Measurements from ENCODE around the gene DHFR2. TPM values are rescaled to one million over a fixed set of nuclear protein-coding genes. Genes with fewer than 3 reads are reported as not detected.
"Not testable (repeated sequence)": the region's sequence is repeated elsewhere in the genome, so short reads cannot be mapped to it uniquely, and the experiment has no call there.

Gene DHFR2
- 1 to 10 TPM; 7.7 to 9.6 TPM for total RNA-seq

GRCh38 chr3:94062513-94063404 is at the start of gene DHFR2, which contains the start of gene NSUN3:
Gene DHFR2 (minus strand): TSS chr3:94062916. CDS start chr3:94061511, 1,405 bp downstream.
Gene NSUN3 (plus strand): TSS chr3:94063061. CDS start chr3:94063127, 66 bp downstream.
- H3K4me3 Mint-ChIP-seq: peak within 1 kb of the TSS; percentile 98
- H3K9me3 Mint-ChIP-seq: peaks cover 5% of the 10 kb centered on the region
- peak within 1 kb of the TSS; percentile 100 for H3K27ac Mint-ChIP-seq
- no peaks in the 10 kb centered on the region for H3K27me3 Mint-ChIP-seq
- ATAC-seq (ENCODE audit: low read depth): peak; percentile 92
- H3K4me1 Mint-ChIP-seq: peaks cover 31% of the 10 kb centered on the region
- H3K36me3 Mint-ChIP-seq: peaks cover 41% of the 10 kb centered on the region
- POLR2A ChIA-PET: interaction anchor here (0.7 to 2.4 kb wide), 8 partner anchors 9 to 142 kb away, joined by 3 to 13 read pairs (median 4); partner anchors contain the start of genes ARL13B and PROS1
- peak; percentile 81 for DNase-seq

- Mint-ChIP-seq H3K4me3 (no peak overlapping the region), H3K27me3 (no peaks in the 10 kb centered on the region), H3K4me1 (peaks cover 2% of the 10 kb centered on the region), H3K27ac (no peak overlapping the region), H3K36me3 (peaks cover 8% of the 10 kb centered on the region), H3K9me3 (no peaks in the 10 kb centered on the region)
- no peak for DNase-seq
- no peak for ATAC-seq (ENCODE audit: low read depth)
- POLR2A ChIA-PET: no interaction called here
Observed at GRCh38 chr3:94110854-94111253, 48.1 kb upstream of the DHFR2 start.

- ATAC-seq (ENCODE audit: low read depth); H3K9me3 Mint-ChIP-seq; H3K4me1 Mint-ChIP-seq; POLR2A ChIA-PET; DNase-seq; H3K4me3 Mint-ChIP-seq; H3K36me3 Mint-ChIP-seq; H3K27ac Mint-ChIP-seq; H3K27me3 Mint-ChIP-seq: not testable (repeated sequence)
Observed at GRCh38 chr3:94110232-94110631, 47.5 kb upstream of the DHFR2 start.

GRCh38 chr3:94106268-94106667 is 43.6 kb upstream of the DHFR2 start:
- peaks cover 3% of the 10 kb centered on the region for H3K36me3 Mint-ChIP-seq
- no peaks in the 10 kb centered on the region for H3K9me3 Mint-ChIP-seq
- H3K4me3 Mint-ChIP-seq: no peak overlapping the region
- DNase-seq (no peak), ATAC-seq (ENCODE audit: low read depth) (no peak)
- H3K27me3 Mint-ChIP-seq: no peaks in the 10 kb centered on the region
- H3K27ac Mint-ChIP-seq: no peak overlapping the region
- H3K4me1 Mint-ChIP-seq: no peaks in the 10 kb centered on the region
- POLR2A ChIA-PET: no interaction called here

DNA sequence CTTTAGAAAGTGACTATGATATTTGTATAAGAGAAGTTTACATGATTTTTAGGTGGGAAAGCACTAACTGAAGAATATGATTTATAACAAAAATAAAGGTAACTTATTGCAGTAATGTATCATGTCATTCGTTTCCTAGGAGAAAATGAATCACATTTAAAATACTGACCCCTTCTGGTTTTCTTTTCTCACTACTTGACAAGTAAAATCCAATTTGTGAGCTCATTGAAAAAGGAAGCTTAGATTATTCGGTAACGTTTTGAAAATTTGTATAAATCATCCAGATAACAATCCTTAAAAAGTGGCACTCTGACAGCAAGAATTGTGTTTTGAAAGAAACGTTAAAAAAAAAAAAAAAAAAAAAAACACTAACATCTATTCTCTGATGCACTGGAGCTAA is 39.1 kb upstream of the DHFR2 start:
- peaks cover 3% of the 10 kb centered on the region for H3K36me3 Mint-ChIP-seq
- no peaks in the 10 kb centered on the region for H3K27me3 Mint-ChIP-seq
- POLR2A ChIA-PET: no interaction called here
- no peak overlapping the region for H3K27ac Mint-ChIP-seq
- H3K4me3 Mint-ChIP-seq: no peak overlapping the region
- H3K4me1 Mint-ChIP-seq: peaks cover 4% of the 10 kb centered on the region
- no peak for DNase-seq
- no peaks in the 10 kb centered on the region for H3K9me3 Mint-ChIP-seq
- no peak for ATAC-seq (ENCODE audit: low read depth)

- no peak for DNase-seq
- POLR2A ChIA-PET: no interaction called here
- H3K9me3 Mint-ChIP-seq: no peaks in the 10 kb centered on the region
- no peak for ATAC-seq (ENCODE audit: low read depth)
- H3K36me3 Mint-ChIP-seq: peaks cover 3% of the 10 kb centered on the region
- H3K4me1 Mint-ChIP-seq: peaks cover 4% of the 10 kb centered on the region
- no peak overlapping the region for H3K27ac Mint-ChIP-seq
- no peaks in the 10 kb centered on the region for H3K27me3 Mint-ChIP-seq
- H3K4me3 Mint-ChIP-seq: no peak overlapping the region
Observed at GRCh38 chr3:94099311-94099710, 36.6 kb upstream of the DHFR2 start.

- peaks cover 3% of the 10 kb centered on the region for H3K36me3 Mint-ChIP-seq
Observed at GRCh38 chr3:94098452-94098851, 35.7 kb upstream of the DHFR2 start.

DNA sequence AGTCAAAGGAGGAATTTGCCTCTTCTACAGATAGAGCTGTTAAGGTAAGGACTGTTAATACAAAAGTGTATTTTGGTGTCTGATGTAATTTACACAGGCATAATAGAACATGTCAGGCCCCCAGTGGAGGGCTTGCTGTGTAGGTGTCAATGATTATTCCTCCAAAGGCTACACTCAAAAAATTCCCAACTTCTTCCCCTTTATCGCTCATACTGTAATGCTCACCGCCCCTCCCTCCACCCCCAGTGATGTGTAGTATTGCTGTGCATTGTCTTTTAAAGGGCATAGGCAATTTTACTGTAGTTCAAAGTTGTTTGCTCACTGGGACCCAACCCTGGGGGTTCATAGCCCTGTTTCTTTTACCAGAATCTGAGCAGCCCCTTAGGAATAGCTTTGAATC is 32.4 kb upstream of the DHFR2 start:
- Mint-ChIP-seq H3K4me1 (peaks cover 4% of the 10 kb centered on the region), H3K36me3 (peaks cover 11% of the 10 kb centered on the region), H3K9me3 (no peaks in the 10 kb centered on the region), H3K27ac (no peak overlapping the region), H3K4me3 (no peak overlapping the region), H3K27me3 (no peaks in the 10 kb centered on the region)
- ATAC-seq (ENCODE audit: low read depth): no peak
- DNase-seq: no peak
- POLR2A ChIA-PET: no interaction called here

More at GRCh38 chr3:94098452-94098851, 35.7 kb upstream of the DHFR2 start:
- peaks cover 4% of the 10 kb centered on the region for H3K4me1 Mint-ChIP-seq
- POLR2A ChIA-PET: no interaction called here
- ATAC-seq (ENCODE audit: low read depth): no peak
- no peaks in the 10 kb centered on the region for H3K9me3 Mint-ChIP-seq
- DNase-seq: no peak
- H3K27ac Mint-ChIP-seq: no peak overlapping the region
- H3K27me3 Mint-ChIP-seq: no peaks in the 10 kb centered on the region
- no peak overlapping the region for H3K4me3 Mint-ChIP-seq

- Mint-ChIP-seq H3K9me3 (peaks cover 1% of the 10 kb centered on the region), H3K27ac (no peak overlapping the region), H3K4me1 (peaks cover 2% of the 10 kb centered on the region), H3K4me3 (no peak overlapping the region), H3K27me3 (no peaks in the 10 kb centered on the region), H3K36me3 (peaks cover 24% of the 10 kb centered on the region)
- POLR2A ChIA-PET: no interaction called here
- ATAC-seq (ENCODE audit: low read depth): no peak
- no peak for DNase-seq
Observed at GRCh38 chr3:94093151-94093550, 30.4 kb upstream of the DHFR2 start.

DNA sequence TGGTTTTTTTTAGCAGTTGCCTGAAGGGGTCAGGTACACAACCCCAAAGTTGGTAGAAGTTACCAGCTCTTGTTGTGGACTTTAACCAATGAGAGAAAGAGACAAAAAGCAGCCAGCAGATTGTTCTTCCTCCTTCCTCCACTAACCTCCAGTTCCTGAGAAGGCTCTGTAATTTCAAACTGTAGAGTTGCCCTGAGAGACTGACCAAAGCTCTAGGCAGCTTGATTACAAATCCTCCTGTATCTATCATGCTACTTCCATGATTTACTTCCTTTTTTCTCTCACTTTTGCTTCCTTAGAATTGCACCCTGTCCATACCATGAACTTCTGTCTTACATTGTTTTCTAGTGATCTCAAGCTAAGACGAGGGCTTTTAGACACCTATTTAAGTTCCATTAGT is 29.4 kb upstream of the DHFR2 start:
- ATAC-seq (ENCODE audit: low read depth) (no peak), DNase-seq (no peak)
- POLR2A ChIA-PET: no interaction called here
- Mint-ChIP-seq H3K9me3 (peaks cover 1% of the 10 kb centered on the region), H3K4me3 (no peak overlapping the region), H3K27me3 (no peaks in the 10 kb centered on the region), H3K36me3 (peaks cover 31% of the 10 kb centered on the region), H3K27ac (no peak overlapping the region), H3K4me1 (no peaks in the 10 kb centered on the region)

- Mint-ChIP-seq H3K27ac (peak overlapping the region; percentile 66), H3K36me3 (peaks cover 33% of the 10 kb centered on the region), H3K4me3 (no peak overlapping the region), H3K27me3 (no peaks in the 10 kb centered on the region), H3K4me1 (no peaks in the 10 kb centered on the region), H3K9me3 (peaks cover 1% of the 10 kb centered on the region)
- no peak for ATAC-seq (ENCODE audit: low read depth)
- no peak for DNase-seq
- POLR2A ChIA-PET: no interaction called here
Observed at GRCh38 chr3:94089126-94089525, 26.4 kb upstream of the DHFR2 start.

DNA sequence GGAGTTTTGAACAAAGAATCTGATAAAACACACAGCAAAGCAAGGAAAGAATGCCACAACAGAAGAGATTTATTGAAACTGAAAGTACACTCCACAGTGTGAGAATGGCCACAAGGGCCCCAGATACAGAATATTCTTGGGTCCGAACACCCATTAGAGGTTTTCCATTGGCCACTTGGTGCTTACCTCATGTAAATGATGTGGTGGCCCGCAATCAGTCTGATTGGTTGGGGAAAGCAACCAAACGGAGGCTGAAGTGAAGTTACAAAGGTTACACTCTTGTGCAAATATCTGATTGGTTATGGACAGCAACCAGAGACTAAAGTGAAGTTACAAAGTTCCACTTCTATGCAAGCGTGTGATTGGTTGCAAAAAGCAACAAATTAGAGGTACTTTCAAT is 20.5 kb upstream of the DHFR2 start:
- Mint-ChIP-seq H3K4me3 (peak overlapping the region; percentile 35), H3K4me1 (peaks cover 16% of the 10 kb centered on the region), H3K27me3 (no peaks in the 10 kb centered on the region), H3K27ac (no peak overlapping the region), H3K9me3 (no peaks in the 10 kb centered on the region), H3K36me3 (peaks cover 20% of the 10 kb centered on the region)
- ATAC-seq (ENCODE audit: low read depth) (peak; percentile 74), DNase-seq (no peak)
- POLR2A ChIA-PET: no interaction called here

DNA sequence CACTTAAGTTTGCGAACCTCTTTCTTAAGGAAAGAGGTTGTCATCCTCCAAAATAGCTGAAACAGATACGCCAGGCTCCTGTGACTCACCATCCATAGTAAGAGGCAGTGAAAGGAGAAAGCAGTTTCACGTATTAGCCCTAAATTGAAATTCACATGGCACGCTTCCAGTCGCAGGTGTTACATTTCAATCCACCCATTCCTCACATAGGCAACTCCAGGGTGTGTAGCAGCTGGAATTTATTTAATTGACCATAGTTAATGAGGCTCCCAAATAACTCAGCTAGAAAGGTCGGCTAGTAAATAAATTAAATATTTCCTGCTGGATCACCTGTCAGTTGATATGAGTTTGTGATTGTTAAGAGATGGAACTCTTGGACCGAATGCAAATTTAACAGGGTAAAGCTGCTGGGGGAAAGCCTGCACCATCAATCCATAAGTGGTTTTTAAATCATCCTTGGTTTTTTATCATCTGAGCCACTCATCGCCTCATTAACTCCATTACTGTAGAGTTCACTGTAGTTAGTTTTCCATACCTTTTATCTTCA is 19.7 kb upstream of the DHFR2 start:
- H3K4me1 Mint-ChIP-seq: peaks cover 18% of the 10 kb centered on the region

GRCh38 chr3:94081884-94082283 is 19.2 kb upstream of the DHFR2 start:
- Mint-ChIP-seq H3K4me3 (no peak overlapping the region), H3K9me3 (no peaks in the 10 kb centered on the region), H3K4me1 (peaks cover 18% of the 10 kb centered on the region), H3K27me3 (no peaks in the 10 kb centered on the region), H3K36me3 (peaks cover 15% of the 10 kb centered on the region), H3K27ac (no peak overlapping the region)
- POLR2A ChIA-PET: no interaction called here
- DNase-seq: no peak
- no peak for ATAC-seq (ENCODE audit: low read depth)

More for the DNA sequence above, 19.7 kb upstream of the DHFR2 start:
- no peak overlapping the region for H3K4me3 Mint-ChIP-seq
- no peak for DNase-seq
- no peaks in the 10 kb centered on the region for H3K9me3 Mint-ChIP-seq
- H3K27ac Mint-ChIP-seq: no peak overlapping the region
- ATAC-seq (ENCODE audit: low read depth): no peak
- H3K27me3 Mint-ChIP-seq: no peaks in the 10 kb centered on the region
- peaks cover 18% of the 10 kb centered on the region for H3K36me3 Mint-ChIP-seq
- POLR2A ChIA-PET: no interaction called here
